HEK293 (cell line): ENCODE data around the gene ECE1.
A peak's percentile ranks its signal among the peaks of the same experiment; 100 is the strongest.

ENCODE experiments used
- BCL6B ChIP-seq: fragments of 450-650 bp; formaldehyde crosslinking; IDR thresholded peaks from 2 replicates; pipeline ENCODE4 v1.5.1; 2017; ENCODE audit warnings: missing biosample characterization, missing genetic modification characterization
- GLIS1 ChIP-seq: fragments of 450-650 bp; formaldehyde crosslinking; IDR thresholded peaks from 2 replicates; pipeline ENCODE4 v1.5.1; 2016; ENCODE audit warnings: missing biosample characterization, missing genetic modification characterization
- GLIS2 ChIP-seq: fragments of 450-650 bp; formaldehyde crosslinking; IDR thresholded peaks from 2 replicates; pipeline ENCODE4 v1.5.1; 2016; ENCODE audit warnings: missing biosample characterization, missing genetic modification characterization
- KLF17 ChIP-seq: fragments of 450-650 bp; formaldehyde crosslinking; IDR thresholded peaks from 2 replicates; pipeline ENCODE4 v1.5.1; 2016; ENCODE audit warnings: missing biosample characterization, missing genetic modification characterization
- PRDM10 ChIP-seq: fragments of 450-650 bp; formaldehyde crosslinking; IDR thresholded peaks from 2 replicates; pipeline ENCODE4 v1.5.1; 2016; ENCODE audit warnings: missing biosample characterization, missing genetic modification characterization
- SCRT1 ChIP-seq: fragments of 450-650 bp; formaldehyde crosslinking; IDR thresholded peaks from 2 replicates; pipeline ENCODE4 v1.5.1; 2016; ENCODE audit warnings: missing biosample characterization, missing genetic modification characterization, borderline replicate concordance
- SCRT2 ChIP-seq: fragments of 450-650 bp; formaldehyde crosslinking; IDR thresholded peaks from 2 replicates; pipeline ENCODE4 v1.5.1; 2016; ENCODE audit warnings: missing biosample characterization, missing genetic modification characterization
- SP7 ChIP-seq: fragments of 450-650 bp; formaldehyde crosslinking; IDR thresholded peaks from 2 replicates; pipeline ENCODE4 v1.5.1; 2016; ENCODE audit warnings: missing biosample characterization, missing genetic modification characterization
- WT1 ChIP-seq: fragments of 450-650 bp; formaldehyde crosslinking; IDR thresholded peaks from 2 replicates; pipeline ENCODE4 v1.5.1; 2016; ENCODE audit warnings: missing biosample characterization, missing genetic modification characterization
- ZBTB20 ChIP-seq: fragments of 450-650 bp; formaldehyde crosslinking; IDR thresholded peaks from 2 replicates; pipeline ENCODE4 v1.5.1; 2016; ENCODE audit warnings: missing biosample characterization, missing genetic modification characterization
- ZBTB48 ChIP-seq: fragments of 450-650 bp; formaldehyde crosslinking; IDR thresholded peaks from 2 replicates; pipeline ENCODE4 v1.5.1; 2016; ENCODE audit warnings: missing biosample characterization, missing genetic modification characterization
- ZBTB8A ChIP-seq: fragments of 450-650 bp; formaldehyde crosslinking; IDR thresholded peaks from 2 replicates; pipeline ENCODE4 v1.5.1; 2016; ENCODE audit warnings: missing biosample characterization, missing genetic modification characterization
- ZFHX2 ChIP-seq: fragments of 450-650 bp; formaldehyde crosslinking; conservative IDR thresholded peaks from 2 replicates; pipeline ENCODE4 v1.5.1; 2016; ENCODE audit warnings: missing biosample characterization, missing genetic modification characterization
- ZIC2 ChIP-seq: fragments of 450-650 bp; formaldehyde crosslinking; IDR thresholded peaks from 2 replicates; pipeline ENCODE4 v1.5.1; 2016; ENCODE audit warnings: missing biosample characterization, missing genetic modification characterization
- ZNF211 ChIP-seq: fragments of 450-650 bp; formaldehyde crosslinking; IDR thresholded peaks from 2 replicates; pipeline ENCODE4 v1.5.1; 2016; ENCODE audit warnings: low read depth, missing biosample characterization, missing genetic modification characterization
- ZNF335 ChIP-seq: fragments of 450-650 bp; formaldehyde crosslinking; conservative IDR thresholded peaks from 2 replicates; pipeline ENCODE4 v1.5.1; 2016; ENCODE audit warnings: missing biosample characterization, missing genetic modification characterization
- ZNF341 ChIP-seq: fragments of 450-650 bp; formaldehyde crosslinking; IDR thresholded peaks from 2 replicates; pipeline ENCODE4; 2016; ENCODE audit warnings: low read depth, missing biosample characterization, missing genetic modification characterization
- ZNF423 ChIP-seq: fragments of 450-650 bp; formaldehyde crosslinking; IDR thresholded peaks from 2 replicates; pipeline ENCODE4 v1.5.1; 2016; ENCODE audit warnings: missing biosample characterization, missing genetic modification characterization
- ZNF433 ChIP-seq: fragments of 450-650 bp; formaldehyde crosslinking; IDR thresholded peaks from 2 replicates; pipeline ENCODE4 v1.5.1; 2016; ENCODE audit warnings: missing biosample characterization, missing genetic modification characterization, low read depth
- ZNF571 ChIP-seq: fragments of 450-650 bp; formaldehyde crosslinking; IDR thresholded peaks from 2 replicates; pipeline ENCODE4 v1.5.0; 2017; ENCODE audit warnings: missing biosample characterization, missing genetic modification characterization
- ZNF623 ChIP-seq: fragments of 450-650 bp; formaldehyde crosslinking; IDR thresholded peaks from 2 replicates; pipeline ENCODE4 v1.5.1; 2016; ENCODE audit warnings: missing biosample characterization, missing genetic modification characterization
- ZNF791 ChIP-seq: fragments of 450-650 bp; formaldehyde crosslinking; IDR thresholded peaks from 2 replicates; pipeline ENCODE4 v1.5.1; 2016; ENCODE audit warnings: missing biosample characterization, missing genetic modification characterization
- ZNF792 ChIP-seq: fragments of 450-650 bp; formaldehyde crosslinking; IDR thresholded peaks from 2 replicates; pipeline ENCODE4 v1.5.1; 2016; ENCODE audit warnings: missing biosample characterization, missing genetic modification characterization
- ZNF837 ChIP-seq: fragments of 450-650 bp; formaldehyde crosslinking; IDR thresholded peaks from 2 replicates; pipeline ENCODE4 v1.5.1; 2016; ENCODE audit warnings: missing biosample characterization, missing genetic modification characterization
- TF ChIP-seq, protein P1 (sequence below): fragments of 450-650 bp; formaldehyde crosslinking; IDR thresholded peaks from 2 replicates; pipeline ENCODE4 v1.5.1; 2016; ENCODE audit warnings: missing biosample characterization, missing genetic modification characterization
- TF ChIP-seq, protein P2 (sequence below): fragments of 450-650 bp; formaldehyde crosslinking; IDR thresholded peaks from 2 replicates; pipeline ENCODE4 v1.5.1; 2017; ENCODE audit warnings: missing biosample characterization, missing genetic modification characterization
- TF ChIP-seq, protein P3 (sequence below): fragments of 450-650 bp; formaldehyde crosslinking; IDR thresholded peaks from 2 replicates; pipeline ENCODE4 v1.5.1; 2016; ENCODE audit warnings: missing biosample characterization, missing genetic modification characterization

The ECE1 gene

DNA sequence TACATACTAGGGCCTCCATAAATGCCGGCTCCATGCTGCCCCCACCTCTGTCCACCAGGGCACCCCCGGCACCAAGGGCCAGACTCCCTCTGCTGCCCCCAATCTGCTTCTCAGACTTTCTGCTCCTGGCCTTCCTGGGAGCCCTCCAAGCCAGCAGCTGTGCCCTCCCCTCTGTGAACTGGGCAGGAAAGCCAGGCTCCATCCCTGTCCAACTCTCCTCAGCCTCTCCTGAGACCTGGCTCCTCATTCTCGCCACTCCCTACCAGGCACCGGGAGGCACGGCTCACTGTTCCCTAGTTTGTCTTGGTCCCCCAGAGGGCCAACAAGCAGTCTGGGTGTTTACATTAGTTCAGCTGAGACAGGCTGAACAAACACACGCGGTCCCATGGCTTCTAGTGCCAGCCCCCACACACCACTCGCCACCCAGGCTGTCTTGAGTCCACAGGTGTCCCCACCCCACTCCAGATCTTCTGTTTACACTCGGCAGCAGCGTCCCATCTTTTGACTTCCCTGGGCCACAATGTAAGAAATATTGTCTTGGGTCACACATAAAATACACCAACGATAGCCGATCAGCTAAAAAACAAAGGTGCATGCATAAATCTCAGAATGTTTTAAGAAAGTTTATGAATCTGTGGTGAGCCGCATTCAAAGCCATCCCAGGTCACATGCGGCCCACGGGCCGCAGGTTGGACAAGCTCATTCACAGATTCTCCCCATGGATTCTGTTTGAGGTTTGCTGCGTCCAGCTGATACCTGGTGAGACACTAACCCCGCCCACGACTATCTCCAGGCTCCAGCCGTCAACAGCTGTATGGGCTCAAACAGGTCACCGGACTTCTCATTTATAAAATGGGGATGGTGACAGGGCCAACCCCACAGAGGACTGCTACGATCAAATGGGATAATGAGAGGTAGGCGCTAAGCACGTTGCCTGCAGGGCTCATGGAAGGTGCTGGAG, 29.5 kb upstream of the ECE1 start (continued):
- TF ChIP-seq ZNF792 (tag by site-specific recombination) (no peak), GLIS1 (tag by site-specific recombination) (peak; percentile 100), ZNF423 (peak; percentile 81), SP7 (tag by site-specific recombination) (no peak), ZFHX2 (tag by site-specific recombination) (peak; percentile 20; the same call in 1 of the 2 replicates), ZNF341 (tag by site-specific recombination) (peak; percentile 19; the same call in 1 of the 2 replicates), ZNF335 (tag by site-specific recombination) (0 out of 2 replicates have a peak, but pooled peaks have one; percentile 12), SCRT2 (tag by site-specific recombination) (peak; percentile 96), SCRT1 (tag by site-specific recombination) (peak; percentile 93), ZNF433 (tag by site-specific recombination) (no peak), ZBTB48 (peak; percentile 95), GLIS2 (tag by site-specific recombination) (peak; percentile 84), ZNF791 (no peak), ZBTB20 (no peak), PRDM10 (0 out of 2 replicates have a peak, but pooled peaks have one; percentile 22), BCL6B (no peak), ZIC2 (tag by site-specific recombination) (peak; percentile 92), ZNF623 (no peak), ZNF837 (tag by site-specific recombination) (no peak), KLF17 (tag by site-specific recombination) (peak; percentile 77), ZNF211 (no peak), ZNF571 (tag by site-specific recombination) (no peak), ZBTB8A (tag by site-specific recombination) (peak; percentile 42; the same call in 1 of the 2 replicates), WT1 (tag by site-specific recombination) (peak; percentile 54; the same call in 1 of the 2 replicates)
- TF ChIP-seq, protein P1, sequence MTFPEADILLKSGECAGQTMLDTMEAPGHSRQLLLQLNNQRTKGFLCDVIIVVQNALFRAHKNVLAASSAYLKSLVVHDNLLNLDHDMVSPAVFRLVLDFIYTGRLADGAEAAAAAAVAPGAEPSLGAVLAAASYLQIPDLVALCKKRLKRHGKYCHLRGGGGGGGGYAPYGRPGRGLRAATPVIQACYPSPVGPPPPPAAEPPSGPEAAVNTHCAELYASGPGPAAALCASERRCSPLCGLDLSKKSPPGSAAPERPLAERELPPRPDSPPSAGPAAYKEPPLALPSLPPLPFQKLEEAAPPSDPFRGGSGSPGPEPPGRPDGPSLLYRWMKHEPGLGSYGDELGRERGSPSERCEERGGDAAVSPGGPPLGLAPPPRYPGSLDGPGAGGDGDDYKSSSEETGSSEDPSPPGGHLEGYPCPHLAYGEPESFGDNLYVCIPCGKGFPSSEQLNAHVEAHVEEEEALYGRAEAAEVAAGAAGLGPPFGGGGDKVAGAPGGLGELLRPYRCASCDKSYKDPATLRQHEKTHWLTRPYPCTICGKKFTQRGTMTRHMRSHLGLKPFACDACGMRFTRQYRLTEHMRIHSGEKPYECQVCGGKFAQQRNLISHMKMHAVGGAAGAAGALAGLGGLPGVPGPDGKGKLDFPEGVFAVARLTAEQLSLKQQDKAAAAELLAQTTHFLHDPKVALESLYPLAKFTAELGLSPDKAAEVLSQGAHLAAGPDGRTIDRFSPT (tag by site-specific recombination) = 0 out of 2 replicates have a peak, but pooled peaks have one; percentile 22
- TF ChIP-seq, protein P2, sequence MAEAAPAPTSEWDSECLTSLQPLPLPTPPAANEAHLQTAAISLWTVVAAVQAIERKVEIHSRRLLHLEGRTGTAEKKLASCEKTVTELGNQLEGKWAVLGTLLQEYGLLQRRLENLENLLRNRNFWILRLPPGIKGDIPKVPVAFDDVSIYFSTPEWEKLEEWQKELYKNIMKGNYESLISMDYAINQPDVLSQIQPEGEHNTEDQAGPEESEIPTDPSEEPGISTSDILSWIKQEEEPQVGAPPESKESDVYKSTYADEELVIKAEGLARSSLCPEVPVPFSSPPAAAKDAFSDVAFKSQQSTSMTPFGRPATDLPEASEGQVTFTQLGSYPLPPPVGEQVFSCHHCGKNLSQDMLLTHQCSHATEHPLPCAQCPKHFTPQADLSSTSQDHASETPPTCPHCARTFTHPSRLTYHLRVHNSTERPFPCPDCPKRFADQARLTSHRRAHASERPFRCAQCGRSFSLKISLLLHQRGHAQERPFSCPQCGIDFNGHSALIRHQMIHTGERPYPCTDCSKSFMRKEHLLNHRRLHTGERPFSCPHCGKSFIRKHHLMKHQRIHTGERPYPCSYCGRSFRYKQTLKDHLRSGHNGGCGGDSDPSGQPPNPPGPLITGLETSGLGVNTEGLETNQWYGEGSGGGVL (tag by site-specific recombination) = no peak
- TF ChIP-seq, protein P3, sequence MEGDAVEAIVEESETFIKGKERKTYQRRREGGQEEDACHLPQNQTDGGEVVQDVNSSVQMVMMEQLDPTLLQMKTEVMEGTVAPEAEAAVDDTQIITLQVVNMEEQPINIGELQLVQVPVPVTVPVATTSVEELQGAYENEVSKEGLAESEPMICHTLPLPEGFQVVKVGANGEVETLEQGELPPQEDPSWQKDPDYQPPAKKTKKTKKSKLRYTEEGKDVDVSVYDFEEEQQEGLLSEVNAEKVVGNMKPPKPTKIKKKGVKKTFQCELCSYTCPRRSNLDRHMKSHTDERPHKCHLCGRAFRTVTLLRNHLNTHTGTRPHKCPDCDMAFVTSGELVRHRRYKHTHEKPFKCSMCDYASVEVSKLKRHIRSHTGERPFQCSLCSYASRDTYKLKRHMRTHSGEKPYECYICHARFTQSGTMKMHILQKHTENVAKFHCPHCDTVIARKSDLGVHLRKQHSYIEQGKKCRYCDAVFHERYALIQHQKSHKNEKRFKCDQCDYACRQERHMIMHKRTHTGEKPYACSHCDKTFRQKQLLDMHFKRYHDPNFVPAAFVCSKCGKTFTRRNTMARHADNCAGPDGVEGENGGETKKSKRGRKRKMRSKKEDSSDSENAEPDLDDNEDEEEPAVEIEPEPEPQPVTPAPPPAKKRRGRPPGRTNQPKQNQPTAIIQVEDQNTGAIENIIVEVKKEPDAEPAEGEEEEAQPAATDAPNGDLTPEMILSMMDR (tag by site-specific recombination) = peak; percentile 88
